NCI-H526 treated with DMSO at 0.1 percent for 48 hours (cell line): ENCODE results near the gene LRRC8D.
"Not testable (repeated sequence)": the region's sequence is repeated elsewhere in the genome, so short reads cannot be mapped to it uniquely, and the experiment has no call there.

ENCODE experiments used
- DNase-seq: peaks from one replicate; lab custom pipeline; 2025; lab: John Stamatoyannopoulos, UW

LRRC8D gene

DNA sequence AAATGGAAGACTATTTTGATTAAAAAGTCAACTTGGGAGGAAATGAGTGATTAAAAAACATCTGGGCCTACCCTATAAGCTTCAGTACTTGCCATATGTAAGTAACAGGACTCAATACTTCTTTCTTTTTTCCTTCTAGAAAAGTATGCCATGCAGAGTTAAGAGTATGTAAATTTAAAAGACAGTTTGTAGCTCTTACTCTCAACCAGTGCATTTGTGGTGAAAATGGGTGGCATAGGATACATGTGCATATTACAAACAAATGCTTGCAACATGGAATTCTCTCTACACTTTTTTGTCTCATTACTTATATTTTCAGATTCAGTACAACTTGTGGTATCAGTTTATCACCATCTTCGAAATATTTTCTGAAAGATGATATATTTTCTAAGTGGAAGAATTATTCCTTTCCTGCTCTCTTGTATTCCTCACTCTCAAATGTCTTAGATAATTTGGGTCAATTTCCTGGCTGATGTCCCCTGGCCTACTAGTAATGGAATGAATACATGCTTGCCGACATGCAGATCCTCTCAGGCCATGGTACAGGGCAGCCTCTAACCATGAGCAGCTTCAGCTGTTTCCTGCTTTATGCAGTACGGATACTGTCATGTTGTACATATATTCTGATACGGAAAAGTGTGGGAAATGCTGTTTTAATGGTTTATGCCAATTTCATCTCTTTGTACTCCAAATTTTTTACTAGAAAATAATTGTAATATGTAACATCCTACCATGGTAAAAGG lies 92.7 kb downstream of the LRRC8D start:
- DNase-seq: no peak

DNA sequence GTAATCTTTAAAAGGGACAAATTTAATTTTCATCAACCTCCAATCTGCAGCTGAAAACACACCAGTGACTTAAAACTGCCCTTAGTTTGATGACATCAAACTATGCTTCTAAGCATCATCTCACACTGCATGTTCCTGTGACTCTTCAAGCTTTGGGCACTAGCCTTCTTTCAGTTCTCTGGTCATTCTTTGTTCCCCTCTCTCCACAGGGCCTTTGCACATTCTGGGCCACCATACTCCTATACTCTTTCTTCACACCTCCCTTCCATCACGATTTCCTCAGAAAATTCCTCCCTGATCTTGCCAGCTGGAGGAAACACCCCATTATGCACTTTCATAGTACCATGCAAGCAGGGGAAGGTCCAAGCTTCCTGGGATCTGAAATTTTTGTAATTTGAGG lies 96.5 kb downstream of the LRRC8D start:
- DNase-seq: no peak

DNA sequence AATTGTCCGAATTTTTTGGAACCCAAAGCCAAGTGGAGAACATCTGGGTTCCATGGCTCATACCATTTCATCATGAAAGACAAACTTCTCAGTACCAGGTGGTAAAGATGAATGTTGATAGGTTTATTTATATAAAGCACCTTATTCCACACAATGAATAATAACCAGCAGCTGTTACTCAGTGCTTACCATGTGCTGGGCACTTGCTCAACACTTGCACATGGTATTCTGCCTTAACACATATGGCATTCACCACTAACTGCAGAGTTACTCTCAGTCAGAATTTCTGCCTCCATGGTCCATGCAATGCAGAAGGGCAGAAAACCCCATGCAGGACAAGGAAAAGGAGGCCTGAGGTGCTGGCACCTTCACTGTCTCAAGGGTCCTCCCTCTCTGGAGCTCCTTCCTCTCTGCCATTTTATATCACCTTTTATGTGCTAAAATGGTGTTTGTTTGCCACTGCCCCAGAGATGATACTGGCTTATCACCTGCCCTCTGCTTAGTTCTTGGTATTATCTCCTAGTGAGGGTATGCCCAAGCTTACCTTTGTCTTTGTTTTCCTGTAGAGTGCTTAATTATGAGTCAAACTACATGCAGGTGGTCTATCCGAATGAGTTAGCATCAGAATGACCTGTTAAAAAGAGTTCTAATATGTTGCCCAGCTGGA lies 97.4 kb downstream of the LRRC8D start:
- no peak for DNase-seq

DNA sequence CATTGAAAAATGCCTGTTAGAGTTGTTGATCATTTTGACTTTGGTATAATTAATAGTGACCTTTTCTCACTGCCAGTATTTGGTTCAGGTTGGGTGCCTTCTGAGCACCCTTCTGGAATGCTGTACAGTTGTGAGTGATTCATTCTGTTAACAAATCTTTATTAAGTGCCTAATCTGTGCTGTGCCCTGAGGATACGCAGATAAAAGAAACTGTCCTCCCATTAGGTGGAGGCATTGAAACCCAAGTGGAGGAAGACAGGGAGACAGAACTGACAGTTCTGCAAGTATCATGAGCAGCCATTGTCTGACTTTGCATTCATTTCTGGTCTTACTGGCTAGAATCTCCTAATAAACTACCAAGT lies 97.9 kb downstream of the LRRC8D start:
- DNase-seq: no peak

DNA sequence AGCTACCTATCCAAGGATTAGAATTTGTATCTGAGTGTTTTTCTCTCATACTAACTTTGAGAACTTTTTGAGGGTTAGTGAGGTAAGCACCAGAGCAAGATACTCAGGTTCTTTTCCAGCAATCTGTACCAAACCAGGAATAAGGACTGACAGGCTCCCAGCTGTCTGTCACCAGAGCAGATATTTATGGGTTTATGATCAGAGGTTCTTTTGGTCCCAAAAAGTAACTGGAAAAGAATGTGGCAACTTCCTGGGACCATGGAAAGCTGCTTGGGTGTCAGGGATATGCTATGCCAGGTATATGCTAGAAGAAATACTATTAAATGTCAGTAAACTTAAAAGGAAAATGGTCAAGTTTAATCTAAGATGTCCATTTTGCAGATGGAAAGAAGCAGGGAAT lies 98.3 kb downstream of the LRRC8D start:
- no peak for DNase-seq

DNA sequence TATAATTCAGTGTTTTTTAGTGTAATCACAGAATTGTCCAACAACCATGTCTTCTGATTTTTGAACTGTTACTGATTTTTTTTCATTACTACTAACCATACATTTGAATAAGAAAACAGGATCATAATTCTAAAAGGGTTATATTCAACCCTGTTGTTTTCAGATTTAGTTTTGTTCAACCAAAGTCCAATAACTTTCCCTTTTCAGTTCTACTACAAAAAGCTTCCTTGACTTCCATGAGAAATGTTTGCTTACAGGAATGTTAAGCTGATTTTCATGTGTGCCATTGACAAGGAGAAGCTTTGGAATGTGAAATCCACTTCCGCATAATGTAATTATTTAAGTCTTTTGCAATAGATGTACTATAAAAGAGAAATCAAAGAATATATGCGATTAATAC lies 102.1 kb downstream of the LRRC8D start:
- DNase-seq: no peak

DNA sequence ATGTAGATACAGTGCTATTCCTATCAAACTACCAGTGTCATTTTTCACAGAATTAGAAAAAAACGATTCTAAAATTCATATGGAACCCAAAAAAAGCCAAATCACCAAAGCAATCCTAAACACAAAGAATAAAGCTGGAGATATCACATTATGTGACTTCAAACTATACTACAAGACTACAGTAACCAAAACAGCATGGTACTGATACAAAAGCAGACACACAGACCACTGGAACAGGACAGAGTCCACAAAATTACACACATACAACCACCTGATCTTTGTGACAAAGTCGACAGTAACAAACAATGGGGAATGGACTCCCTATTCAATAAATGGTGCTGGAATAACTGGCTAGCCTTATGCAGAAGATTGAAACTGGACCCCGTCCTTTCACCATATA lies 102.7 kb downstream of the LRRC8D start:
- no peak for DNase-seq

DNA sequence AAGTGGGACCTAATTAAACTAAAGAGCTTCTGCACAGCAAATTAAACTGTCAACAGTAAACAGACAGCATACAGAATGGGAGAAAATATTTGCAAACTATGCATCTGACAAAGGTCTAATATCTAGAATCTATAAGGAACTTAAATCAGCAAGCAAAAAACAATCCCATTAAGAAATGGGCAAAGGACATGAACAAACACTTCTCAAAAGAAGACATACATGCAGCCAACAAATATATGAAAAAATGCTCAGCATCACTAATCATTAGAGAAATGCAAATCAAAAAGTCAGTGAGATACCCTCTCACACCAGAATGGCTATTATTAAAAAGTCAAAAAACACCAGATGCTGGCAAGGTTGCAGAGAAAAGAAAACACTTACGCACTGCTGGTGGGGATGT lies 103.2 kb downstream of the LRRC8D start:
- not testable (repeated sequence) for DNase-seq

DNA sequence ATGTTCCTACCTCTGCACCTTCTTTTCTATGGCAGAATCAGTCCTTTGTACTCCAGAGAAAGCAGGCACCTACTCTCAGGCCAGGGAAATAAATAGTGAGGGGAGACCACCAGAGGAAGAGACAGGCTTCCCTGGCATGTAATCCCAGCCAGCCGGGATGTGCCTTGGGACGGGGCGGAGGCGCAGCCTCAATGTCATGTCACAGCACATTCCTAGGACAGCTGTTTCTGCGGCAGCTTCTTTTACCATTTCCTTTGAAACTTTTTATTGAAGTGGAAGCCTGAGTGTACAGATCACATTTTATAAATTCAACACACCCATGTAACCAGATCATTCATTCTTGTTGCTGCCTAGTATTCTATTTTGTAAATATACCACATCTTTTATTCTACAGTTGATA lies 106.2 kb downstream of the LRRC8D start:
- DNase-seq: no peak

DNA sequence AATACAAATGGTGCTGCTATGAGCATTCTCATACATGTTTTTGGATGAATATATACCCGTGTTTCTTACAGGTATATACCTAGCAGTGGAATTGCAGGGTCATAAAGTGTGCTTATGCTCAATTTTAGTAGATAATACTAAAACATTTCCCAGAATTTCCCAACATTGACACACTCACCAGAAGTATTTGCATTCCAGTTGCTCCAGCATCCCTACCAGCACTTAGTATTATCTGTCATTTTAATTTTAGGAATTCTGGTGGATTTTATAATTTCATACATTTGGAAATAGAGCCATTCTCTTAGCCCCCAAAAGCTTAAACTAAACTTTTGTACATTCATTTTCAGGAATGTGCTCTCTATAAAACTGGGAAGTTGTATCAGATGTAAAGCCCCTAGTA lies 106.6 kb downstream of the LRRC8D start:
- DNase-seq: no peak

DNA sequence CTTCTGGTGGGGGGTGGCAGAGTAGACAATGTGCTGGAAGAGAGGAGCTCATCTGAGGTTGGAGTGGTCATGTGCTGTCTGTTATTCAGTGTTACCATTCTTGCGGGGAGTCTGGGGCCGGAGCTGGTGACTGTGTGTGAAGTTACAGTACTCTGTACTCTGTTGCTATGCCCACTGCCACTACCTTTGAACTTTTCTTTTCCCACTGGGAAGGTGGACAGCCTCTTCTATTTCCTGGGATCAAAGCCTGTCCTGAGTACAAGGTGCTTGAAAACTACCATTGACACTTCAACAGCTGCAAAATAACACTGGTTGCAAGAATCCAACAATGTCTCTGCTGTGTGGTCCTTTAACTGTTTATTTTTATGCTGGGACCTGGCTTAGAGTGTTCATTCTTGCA lies 107.7 kb downstream of the LRRC8D start:
- no peak for DNase-seq

DNA sequence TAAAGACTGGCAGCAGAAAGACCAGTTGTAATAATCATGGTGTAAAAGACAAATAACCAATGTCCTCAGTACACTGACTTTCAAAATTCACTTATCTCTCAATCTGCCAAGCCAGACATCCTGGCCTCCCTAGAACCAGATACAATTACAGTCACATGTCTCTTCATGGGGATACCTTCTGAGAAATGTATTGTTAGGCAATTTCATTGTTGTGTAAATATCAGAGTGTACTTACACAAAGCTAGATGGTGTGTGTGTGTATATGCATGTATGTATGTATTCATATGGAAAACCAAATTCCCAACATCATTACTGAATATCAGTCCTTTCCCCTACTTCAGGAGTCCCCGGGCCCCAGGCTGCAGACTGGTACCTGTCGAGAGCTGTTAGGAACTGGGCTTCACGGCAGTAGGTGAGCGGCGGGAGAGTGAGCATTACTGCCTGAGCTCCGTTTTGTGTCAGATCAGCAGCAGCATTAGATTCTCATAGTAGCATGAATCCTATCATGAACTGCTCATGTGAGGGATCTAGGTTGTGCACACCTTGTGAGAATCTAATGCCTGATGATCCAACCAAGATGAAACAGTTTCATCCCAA lies 108.7 kb downstream of the LRRC8D start:
- no peak for DNase-seq

DNA sequence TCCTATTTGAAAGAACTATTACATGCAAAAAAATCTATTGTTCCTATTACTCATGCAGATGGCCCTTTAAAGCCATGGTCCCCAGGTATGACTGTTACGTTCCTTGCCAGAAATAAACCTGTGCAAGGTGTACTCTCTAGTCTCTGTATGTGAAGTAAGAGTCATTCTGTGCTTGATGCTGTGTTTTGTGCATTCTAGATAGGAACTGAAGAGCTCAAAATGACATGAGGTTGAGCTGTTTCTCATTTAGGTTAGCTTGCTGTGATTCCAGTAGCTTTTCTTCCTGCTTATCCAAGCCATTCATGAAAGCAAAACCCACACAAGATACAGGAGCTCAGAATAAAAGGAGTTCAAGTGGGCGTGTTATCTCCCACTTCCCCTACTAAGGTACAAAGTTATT lies 109.7 kb downstream of the LRRC8D start:
- no peak for DNase-seq

DNA sequence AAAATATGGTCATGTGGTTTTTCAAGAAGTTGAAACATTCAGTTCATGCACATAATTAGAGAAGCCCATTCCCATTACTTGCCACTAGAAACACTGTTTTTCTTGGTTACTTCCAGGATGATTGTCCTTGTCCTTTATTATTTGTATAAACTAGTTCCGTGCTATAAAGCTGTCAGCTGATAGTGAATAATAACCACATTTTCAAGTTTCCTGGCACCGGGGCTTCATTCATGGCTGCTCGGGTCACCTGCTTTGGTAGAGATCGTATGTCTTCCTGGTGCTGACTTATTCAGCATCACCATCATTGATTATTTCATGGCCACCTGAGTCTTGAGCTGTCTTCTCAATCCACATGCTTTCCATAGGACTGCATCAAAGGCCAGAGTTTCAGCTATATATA lies 111.1 kb downstream of the LRRC8D start:
- DNase-seq: no peak

DNA sequence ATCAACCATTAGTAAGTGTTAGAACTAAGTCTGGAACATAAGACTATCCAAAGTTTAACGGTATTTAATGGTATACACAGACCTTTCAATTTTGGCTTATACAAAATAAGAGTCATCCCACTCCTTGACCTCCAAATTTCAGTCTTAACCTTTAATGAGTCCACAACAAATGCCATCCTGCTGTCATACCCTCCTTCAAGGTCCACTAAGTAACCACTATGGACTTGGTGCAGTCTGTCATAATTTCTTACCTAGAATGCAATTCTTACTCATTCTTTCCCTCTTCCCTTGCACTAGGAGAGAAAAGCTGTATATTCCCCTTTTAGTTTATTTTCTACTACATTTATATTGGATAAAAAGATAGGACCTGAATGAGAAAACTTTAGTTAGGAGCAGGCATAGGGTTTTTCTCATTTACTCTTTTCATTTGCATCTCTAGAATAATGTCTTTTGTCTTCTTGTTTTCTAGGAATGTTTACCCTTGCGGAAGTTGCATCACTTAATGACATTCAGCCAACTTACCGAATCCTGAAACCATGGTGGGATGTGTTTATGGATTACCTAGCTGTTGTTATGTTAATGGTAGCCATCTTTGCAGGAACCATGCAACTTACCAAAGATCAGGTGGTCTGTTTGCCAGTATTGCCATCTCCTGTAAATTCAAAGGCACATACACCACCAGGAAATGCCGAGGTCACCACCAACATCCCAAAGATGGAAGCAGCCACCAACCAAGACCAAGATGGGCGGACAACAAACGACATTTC lies 111.9 kb downstream of the LRRC8D start:
- no peak for DNase-seq

DNA sequence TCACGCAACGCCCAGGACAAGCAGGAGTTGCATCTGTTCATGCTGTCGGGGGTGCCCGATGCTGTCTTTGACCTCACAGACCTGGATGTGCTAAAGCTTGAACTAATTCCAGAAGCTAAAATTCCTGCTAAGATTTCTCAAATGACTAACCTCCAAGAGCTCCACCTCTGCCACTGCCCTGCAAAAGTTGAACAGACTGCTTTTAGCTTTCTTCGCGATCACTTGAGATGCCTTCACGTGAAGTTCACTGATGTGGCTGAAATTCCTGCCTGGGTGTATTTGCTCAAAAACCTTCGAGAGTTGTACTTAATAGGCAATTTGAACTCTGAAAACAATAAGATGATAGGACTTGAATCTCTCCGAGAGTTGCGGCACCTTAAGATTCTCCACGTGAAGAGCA lies 113.6 kb downstream of the LRRC8D start:
- no peak for DNase-seq

DNA sequence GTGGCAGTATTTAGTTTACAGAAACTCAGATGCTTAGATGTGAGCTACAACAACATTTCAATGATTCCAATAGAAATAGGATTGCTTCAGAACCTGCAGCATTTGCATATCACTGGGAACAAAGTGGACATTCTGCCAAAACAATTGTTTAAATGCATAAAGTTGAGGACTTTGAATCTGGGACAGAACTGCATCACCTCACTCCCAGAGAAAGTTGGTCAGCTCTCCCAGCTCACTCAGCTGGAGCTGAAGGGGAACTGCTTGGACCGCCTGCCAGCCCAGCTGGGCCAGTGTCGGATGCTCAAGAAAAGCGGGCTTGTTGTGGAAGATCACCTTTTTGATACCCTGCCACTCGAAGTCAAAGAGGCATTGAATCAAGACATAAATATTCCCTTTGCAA lies 114.4 kb downstream of the LRRC8D start:
- DNase-seq: no peak

DNA sequence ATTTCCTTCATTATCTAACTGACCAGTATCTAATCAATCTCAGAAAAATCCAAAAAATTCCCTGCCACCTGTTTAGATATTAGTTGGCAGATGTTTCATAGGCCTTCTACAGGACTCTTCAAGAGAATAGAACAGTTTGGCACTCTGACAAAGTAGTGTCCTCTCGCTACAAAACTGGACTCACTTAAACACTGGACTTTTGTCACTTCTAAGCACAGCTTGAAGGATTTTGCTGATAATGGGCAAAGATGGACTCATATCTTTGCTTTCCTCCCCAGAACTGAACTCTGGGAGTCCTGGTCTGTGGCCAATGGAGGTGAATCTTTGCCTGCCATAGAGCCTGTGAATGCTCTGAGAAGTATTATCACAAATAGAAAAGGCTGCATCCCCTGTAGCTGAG lies 115.9 kb downstream of the LRRC8D start:
- DNase-seq: no peak

DNA sequence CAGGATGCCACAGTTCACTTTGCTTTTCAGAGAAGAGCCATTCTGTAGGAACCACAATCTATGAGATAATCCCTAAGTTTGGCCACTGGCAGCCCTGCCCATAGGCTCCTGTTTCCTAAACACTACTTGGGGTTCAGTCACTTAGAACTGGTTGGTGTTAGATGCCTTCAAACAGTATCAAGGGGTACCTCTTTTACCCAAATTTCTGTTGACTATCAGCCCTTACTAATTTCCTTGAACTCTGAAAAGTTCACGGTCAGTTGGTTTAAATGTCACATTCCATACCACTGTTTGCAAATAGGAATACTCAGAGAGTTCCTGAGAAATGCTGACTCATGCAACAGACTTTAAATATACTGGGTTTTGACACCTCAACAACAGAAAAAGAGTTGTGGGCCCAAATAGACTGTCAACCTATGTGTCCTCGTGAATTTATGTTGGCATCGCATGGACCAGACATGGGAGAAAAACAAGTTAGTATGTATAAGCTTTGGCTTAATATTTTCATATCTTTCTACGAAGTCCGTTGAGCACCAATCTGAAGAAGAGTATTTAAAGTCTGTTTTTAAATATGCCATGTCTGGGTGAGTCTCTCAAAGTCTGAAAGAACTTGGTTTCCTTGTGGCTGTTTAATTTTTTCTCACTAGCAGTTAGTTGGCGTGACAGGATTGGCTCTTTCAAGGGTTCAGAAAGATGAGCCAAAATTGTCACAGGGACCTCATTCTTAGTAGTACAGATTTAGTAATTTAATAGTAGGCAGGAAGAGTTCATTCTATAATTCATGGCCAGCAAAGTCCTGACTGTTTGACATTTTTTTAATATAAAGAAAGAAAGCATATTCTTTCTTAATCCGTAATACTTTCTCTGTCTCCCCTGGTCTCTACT lies 117.6 kb downstream of the LRRC8D start:
- DNase-seq: no peak

DNA sequence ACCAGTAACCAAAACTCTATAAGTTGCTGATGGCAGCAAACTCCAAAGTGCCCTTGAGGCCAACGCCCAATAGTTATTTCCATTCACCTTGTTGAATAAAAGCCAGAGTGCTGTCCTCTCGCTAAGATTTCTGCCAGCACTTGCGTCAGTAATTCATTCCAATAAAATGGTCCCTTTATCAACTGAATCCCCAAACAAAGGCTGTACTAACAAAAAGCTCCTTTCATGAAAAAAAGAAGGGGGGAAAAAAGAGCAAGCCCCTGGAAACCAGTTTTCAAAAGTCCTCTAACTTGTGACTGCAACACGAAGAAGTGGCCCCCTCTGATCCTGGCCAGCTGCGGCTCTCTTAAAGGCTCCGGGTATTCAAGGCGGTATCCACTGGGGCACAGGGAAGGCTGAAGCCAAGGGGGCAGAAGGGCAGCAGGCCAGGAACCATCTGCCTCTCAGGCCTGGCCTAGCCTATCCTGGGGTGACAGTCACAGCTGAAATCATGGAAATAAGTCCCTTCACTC lies 118.3 kb downstream of the LRRC8D start:
- DNase-seq: no peak

DNA sequence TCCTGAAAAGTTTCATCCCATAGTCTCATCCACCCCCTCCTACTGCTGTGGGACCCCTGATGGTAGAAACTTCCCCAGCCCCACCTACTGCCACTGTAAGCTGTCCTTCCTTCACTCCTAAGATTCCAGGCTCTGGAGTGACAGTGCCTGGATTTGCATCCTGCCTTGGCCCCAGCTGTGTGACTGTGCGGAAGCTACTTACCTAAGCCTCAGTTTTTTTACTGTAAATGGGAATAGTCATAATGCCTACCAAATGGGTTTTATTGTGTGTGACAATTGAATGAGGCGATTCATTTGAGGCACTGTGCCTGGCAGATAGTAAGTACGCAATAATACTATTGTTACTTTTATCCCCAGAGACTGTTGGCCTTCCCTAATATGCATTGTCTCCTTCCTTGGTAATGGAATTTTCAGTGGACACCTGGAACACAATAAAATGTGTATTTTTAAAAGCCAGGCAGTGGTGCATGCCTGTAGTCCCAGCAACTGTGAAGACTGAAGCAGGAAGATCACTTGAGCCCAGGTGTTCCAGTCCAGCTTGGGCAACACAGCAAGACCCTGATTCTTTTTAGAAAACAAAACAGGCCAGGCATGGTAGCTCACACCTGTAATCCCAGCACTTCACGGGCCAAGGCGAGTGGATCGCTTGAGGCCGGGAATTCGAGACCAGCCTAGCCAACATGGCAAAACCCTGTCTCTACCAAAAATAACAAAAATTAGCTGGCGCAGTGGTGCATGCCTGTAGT lies 119.0 kb downstream of the LRRC8D start:
- DNase-seq: no peak
